B cell (primary cell): ENCODE results near the gene MET. TPM values are rescaled to one million over a fixed set of nuclear protein-coding genes. Genes with fewer than 3 reads are reported as not detected.

Experiments used
- ATAC-seq: fragments of 200-7000 bp; cut with Tn5 transposase; one replicate; pipeline ENCODE4 v1.10.0; 2021; ENCODE audit warnings: low read depth, mild to moderate bottlenecking, moderate number of reproducible peaks, moderate library complexity
- CTCF ChIA-PET: fragments of 350-600 bp; sonication (Branson Sonifier 250); formaldehyde crosslinking; loops from one replicate; lab custom pipeline; 2021; ENCODE audit warnings: antibody characterized with exemption, inconsistent platforms; lab: Charles Lee
- POLR2A ChIA-PET: fragments of 350-600 bp; sonication (Branson Sonifier 250); formaldehyde crosslinking; loops from one replicate; lab custom pipeline; 2021; ENCODE audit warnings: antibody characterized with exemption; lab: Charles Lee
- DNase-seq: peaks from one replicate; pipeline ENCODE4 v3.0.0; 2013
- H2AFZ ChIP-seq: 2 replicates; pipeline ENCODE4 v1.6.1; 2012; ENCODE audit warnings: mild to moderate bottlenecking, low read depth, low read length; ENCODE audit not compliant: insufficient read depth, poor library complexity, severe bottlenecking
- H3K27ac ChIP-seq, 2 donors: 1 replicate in 1 of 2; 2 replicates in 1 of 2; pipeline ENCODE4 v1.5.1; 2012 to 2013; ENCODE audit warnings: low read length in 2 of 2, mild to moderate bottlenecking in 2 of 2, moderate library complexity in 1 of 2
- H3K27me3 ChIP-seq, 4 experiments: fragments of 200-600 bp in 1 of 4; sonication (generic) in 1 of 4; replicated peaks in 1 of 4; 1 replicate in 2 of 4; 2 replicates in 2 of 4; pipeline versions ENCODE4 v1.6.1 to v1.7.0; 2013 to 2016; ENCODE audit warnings: low read length in 3 of 4, mild to moderate bottlenecking in 2 of 4, mixed read lengths in 1 of 4, moderate library complexity in 1 of 4; ENCODE audit not compliant: insufficient read depth in 4 of 4, control insufficient read depth in 3 of 4; ENCODE audit errors: control extremely low read depth in 1 of 4
- H3K36me3 ChIP-seq, 2 experiments: replicated peaks in 1 of 2; 1 replicate in 1 of 2; 2 replicates in 1 of 2; pipeline versions ENCODE4 v1.6.1 to v1.7.1; 2013; ENCODE audit warnings: low read length in 1 of 2; ENCODE audit not compliant: insufficient read depth in 2 of 2, control insufficient read depth in 1 of 2; ENCODE audit errors: control extremely low read depth in 1 of 2, extremely low read depth in 1 of 2
- H3K4me1 ChIP-seq, 2 donors: fragments of 200-600 bp in 1 of 2; sonication (generic) in 1 of 2; 1 replicate in 1 of 2; 2 replicates in 1 of 2; pipeline versions ENCODE4 v1.5.1 to v1.6.1; 2013 to 2017; ENCODE audit warnings: low read length in 2 of 2; ENCODE audit not compliant: control insufficient read depth in 2 of 2, insufficient read depth in 2 of 2
- H3K4me2 ChIP-seq: replicated peaks from 2 replicates; pipeline ENCODE3; 2012; ENCODE audit warnings: mild to moderate bottlenecking, low read depth, low read length; ENCODE audit not compliant: poor library complexity, severe bottlenecking
- H3K4me3 ChIP-seq, 5 experiments: fragments of 200-600 bp in 1 of 5; sonication (generic) in 1 of 5; 1 replicate in 3 of 5; 2 replicates in 2 of 5; pipeline versions ENCODE4 v1.5.1 to v1.7.0; 2011 to 2016; ENCODE audit warnings: low read length in 4 of 5, mild to moderate bottlenecking in 4 of 5, low read depth in 2 of 5, control low read depth in 1 of 5, moderate library complexity in 1 of 5; ENCODE audit not compliant: insufficient read depth in 1 of 5; ENCODE audit errors: control extremely low read depth in 1 of 5, extremely low read depth in 1 of 5
- H3K79me2 ChIP-seq: fragments of 200-600 bp; sonication (generic); one replicate; pipeline ENCODE4 v1.6.0; 2016; ENCODE audit warnings: low read length; ENCODE audit not compliant: control insufficient read depth, insufficient read depth
- H3K9ac ChIP-seq: fragments of 200-600 bp; sonication (generic); 2 replicates; pipeline ENCODE4 v1.6.1; 2017; ENCODE audit warnings: mild to moderate bottlenecking, low read length, moderate library complexity
- H3K9me3 ChIP-seq, 3 donors: one replicate each; pipeline versions ENCODE4 v1.6.1 to v1.7.1; 2013; ENCODE audit warnings: low read length in 2 of 3; ENCODE audit not compliant: control insufficient read depth in 2 of 3, insufficient read depth in 1 of 3; ENCODE audit errors: control extremely low read depth in 1 of 3
- H4K20me1 ChIP-seq: 2 replicates; pipeline ENCODE4 v1.6.0; 2012; ENCODE audit warnings: mild to moderate bottlenecking, low read length; ENCODE audit not compliant: insufficient read depth, control insufficient read depth, poor library complexity, severe bottlenecking
- H3K27ac Mint-ChIP-seq: one replicate; pipeline ENCODE4 v1.8.0; 2021; ENCODE audit warnings: mixed read lengths
- H3K27me3 Mint-ChIP-seq: one replicate; pipeline ENCODE4 v1.8.0; 2021; ENCODE audit warnings: mixed read lengths
- H3K4me1 Mint-ChIP-seq: one replicate; pipeline ENCODE4 v1.8.0; 2021; ENCODE audit warnings: mixed read lengths
- H3K4me3 Mint-ChIP-seq: one replicate; pipeline ENCODE4 v1.8.0; 2021; ENCODE audit warnings: mixed read lengths
- H3K9me3 Mint-ChIP-seq: one replicate; pipeline ENCODE4 v1.8.0; 2022; ENCODE audit warnings: mixed read lengths; ENCODE audit not compliant: insufficient read depth
- EZH2 ChIP-seq: IDR thresholded peaks from 2 replicates; pipeline ENCODE4 v1.6.1; 2012; ENCODE audit warnings: borderline replicate concordance, low read depth, mild to moderate bottlenecking, moderate library complexity, low read length; ENCODE audit not compliant: insufficient read depth, poor library complexity, severe bottlenecking
- WGBS: methylation state at CpG from one replicate; pipeline ENCODE4 v1.1.5; 2013; ENCODE audit warnings: missing lambda C conversion rate; ENCODE audit not compliant: insufficient coverage; 5-methylcytosine and 5-hydroxymethylcytosine counted together
- intact Hi-C: fragments of 100-400 bp; cut with micrococcal nuclease; formaldehyde crosslinking; loops from one replicate; pipeline ENCODE4 v1.10.0; 2022
- polyA plus RNA-seq: library from polyadenylated mRNA; depleted of rRNA; stranded (reverse); fragments of >200 nt; gene quantifications from 2 replicates; pipeline ENCODE4 v1.2.3, GENCODE V29; 2012
- total RNA-seq, 2 donors: library from RNA; stranded (reverse); fragments of 120-200 nt in 1 of 2; gene quantifications; 1 replicate in 1 of 2; 2 replicates in 1 of 2; pipeline versions ENCODE4 v1.2.3 to v1.2.4, GENCODE V29; 2013 to 2022
- TF ChIP-seq, protein P1 (sequence below): fragments of 200-600 bp; IDR thresholded peaks from one replicate; pipeline ENCODE4 v1.8.0; 2022; ENCODE audit warnings: antibody characterized with exemption, mild to moderate bottlenecking

The MET gene
- total and polyA plus RNA-seq, 2 donors (not counting 1 experiment from before 2014, with no cell fraction given): 0.03 to 0.59 TPM

DNA sequence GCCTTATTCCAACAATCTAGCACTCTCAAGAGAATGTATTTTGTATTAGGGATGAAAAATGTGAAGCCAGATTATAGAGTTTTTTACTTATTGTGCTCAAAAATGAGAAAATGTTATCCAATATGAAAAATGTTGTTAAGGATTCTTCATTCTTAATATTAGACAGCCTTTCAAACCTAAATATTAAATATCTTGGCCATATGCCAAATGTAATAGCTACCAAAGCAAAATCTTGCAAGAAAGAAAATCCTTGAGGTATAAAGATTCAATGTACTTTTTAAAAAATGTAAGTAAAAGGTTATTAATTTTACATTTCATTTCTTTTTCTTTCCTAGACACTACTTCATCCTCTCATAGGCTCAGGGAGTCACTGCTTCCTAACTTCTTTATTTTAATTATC, 33.4 kb downstream of the MET start:
- Histone ChIP-seq H3K79me2 (no peaks in the 10 kb centered on the region), H3K4me1 (no peaks in the 10 kb centered on the region), H3K4me2 (no peak overlapping the region), H3K9me3 (no peaks in the 10 kb centered on the region), H3K36me3 (no peaks in the 10 kb centered on the region), H3K4me3 (no peak overlapping the region), H2AFZ (no peak overlapping the region), H3K9ac (no peak overlapping the region), H3K27ac (no peak overlapping the region), H3K27me3 (peaks cover 0 to 27% (median 0%) of the 10 kb centered on the region in 4 experiments), H4K20me1 (no peaks in the 10 kb centered on the region)
- intact Hi-C loops: no loop called here
- ChIA-PET CTCF (no interaction called here), POLR2A (no interaction called here)
- TF ChIP-seq, protein P1, sequence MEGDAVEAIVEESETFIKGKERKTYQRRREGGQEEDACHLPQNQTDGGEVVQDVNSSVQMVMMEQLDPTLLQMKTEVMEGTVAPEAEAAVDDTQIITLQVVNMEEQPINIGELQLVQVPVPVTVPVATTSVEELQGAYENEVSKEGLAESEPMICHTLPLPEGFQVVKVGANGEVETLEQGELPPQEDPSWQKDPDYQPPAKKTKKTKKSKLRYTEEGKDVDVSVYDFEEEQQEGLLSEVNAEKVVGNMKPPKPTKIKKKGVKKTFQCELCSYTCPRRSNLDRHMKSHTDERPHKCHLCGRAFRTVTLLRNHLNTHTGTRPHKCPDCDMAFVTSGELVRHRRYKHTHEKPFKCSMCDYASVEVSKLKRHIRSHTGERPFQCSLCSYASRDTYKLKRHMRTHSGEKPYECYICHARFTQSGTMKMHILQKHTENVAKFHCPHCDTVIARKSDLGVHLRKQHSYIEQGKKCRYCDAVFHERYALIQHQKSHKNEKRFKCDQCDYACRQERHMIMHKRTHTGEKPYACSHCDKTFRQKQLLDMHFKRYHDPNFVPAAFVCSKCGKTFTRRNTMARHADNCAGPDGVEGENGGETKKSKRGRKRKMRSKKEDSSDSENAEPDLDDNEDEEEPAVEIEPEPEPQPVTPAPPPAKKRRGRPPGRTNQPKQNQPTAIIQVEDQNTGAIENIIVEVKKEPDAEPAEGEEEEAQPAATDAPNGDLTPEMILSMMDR: no peak
- TF ChIP-seq EZH2: no peak
- H3K27me3 Mint-ChIP-seq: peaks cover 26% of the 10 kb centered on the region
- H3K4me1 Mint-ChIP-seq: no peaks in the 10 kb centered on the region
- H3K27ac Mint-ChIP-seq: no peak overlapping the region
- DNase-seq: no peak
- H3K9me3 Mint-ChIP-seq: no peaks in the 10 kb centered on the region
- H3K4me3 Mint-ChIP-seq: no peak overlapping the region
- ATAC-seq: no peak

DNA sequence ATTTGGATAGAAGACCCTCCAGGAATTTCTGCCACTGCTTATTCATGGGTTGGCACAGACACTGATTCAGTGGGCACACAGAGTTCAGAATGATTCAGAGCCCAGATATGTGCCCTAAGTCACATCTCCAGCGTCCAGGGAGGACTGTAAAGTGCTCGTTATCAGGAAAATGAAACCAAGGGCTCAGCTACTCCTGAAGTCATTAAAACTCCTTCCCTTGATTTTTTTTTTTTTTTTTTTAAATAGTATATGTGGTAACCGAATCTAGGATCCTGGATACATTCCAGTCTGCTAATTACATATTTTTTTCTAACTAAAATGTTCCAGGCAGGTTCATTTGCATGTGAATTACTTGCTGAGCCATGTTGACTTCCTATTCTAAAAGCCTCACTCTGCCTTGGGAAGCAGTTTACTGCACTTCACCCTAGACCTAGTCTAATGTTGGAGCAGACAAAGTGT, 34.7 kb downstream of the MET start:
- Mint-ChIP-seq H3K4me1 (no peaks in the 10 kb centered on the region), H3K4me3 (no peak overlapping the region), H3K27me3 (peaks cover 26% of the 10 kb centered on the region), H3K9me3 (no peaks in the 10 kb centered on the region), H3K27ac (no peak overlapping the region)
- H3K9ac ChIP-seq: no peak overlapping the region
- TF ChIP-seq, protein P1: no peak
- no peak for TF ChIP-seq EZH2
- no peak overlapping the region for H3K4me3 ChIP-seq
- no peak overlapping the region for H3K4me2 ChIP-seq
- no peak for DNase-seq
- no peaks in the 10 kb centered on the region for H3K4me1 ChIP-seq
- H3K27ac ChIP-seq: no peak overlapping the region
- H4K20me1 ChIP-seq: no peaks in the 10 kb centered on the region
- no peaks in the 10 kb centered on the region for H3K36me3 ChIP-seq
- whole genome bisulfite sequencing: 100% methylated on average over 1 of the region's 3 CpGs
- intact Hi-C loops: no loop called here
- H2AFZ ChIP-seq: no peak overlapping the region
- H3K9me3 ChIP-seq: no peaks in the 10 kb centered on the region
- no peak for ATAC-seq
- H3K27me3 ChIP-seq: peaks cover 0 to 27% (median 1%) of the 10 kb centered on the region in 4 experiments
- no peaks in the 10 kb centered on the region for H3K79me2 ChIP-seq
- POLR2A ChIA-PET: no interaction called here
- CTCF ChIA-PET: no interaction called here
